ENCODE data around the gene SYAP1. TPM values are rescaled to one million over a fixed set of nuclear protein-coding genes. Genes with fewer than 3 reads are reported as not detected.
"Not testable (repeated sequence)": the region's sequence is repeated elsewhere in the genome, so short reads cannot be mapped to it uniquely, and the experiment has no call there.

SYAP1 gene
- total and polyA plus RNA-seq, 2 experiments from 2014 or later: 18.0 to 48.3 TPM

GRCh38 chrX:16714504-16714903 is 4.9 kb upstream of the SYAP1 start:
- ATAC-seq (no peak), DNase-seq (ENCODE audit: low spot score) (no peak)
- no peak overlapping the region for H3K27ac Mint-ChIP-seq
- peaks cover 6% of the 10 kb centered on the region for H3K27me3 Mint-ChIP-seq (ENCODE audit: insufficient read depth, low read depth, poor library complexity)
- no peak for TF ChIP-seq POLR2AphosphoS5 (IDR thresholded peaks at IDR 0.05; ENCODE audit: low read depth)
- no peak for TF ChIP-seq STAT1 (IDR thresholded peaks at IDR 0.05; ENCODE audit: unreplicated experiment)
- TF ChIP-seq CREB1 (CRISPR knock-in tag; IDR thresholded peaks at IDR 0.05; ENCODE audit: low read depth): no peak
- TF ChIP-seq NANOG (IDR thresholded peaks at IDR 0.05; ENCODE audit: borderline replicate concordance): no peak
- TF ChIP-seq, protein P1, sequence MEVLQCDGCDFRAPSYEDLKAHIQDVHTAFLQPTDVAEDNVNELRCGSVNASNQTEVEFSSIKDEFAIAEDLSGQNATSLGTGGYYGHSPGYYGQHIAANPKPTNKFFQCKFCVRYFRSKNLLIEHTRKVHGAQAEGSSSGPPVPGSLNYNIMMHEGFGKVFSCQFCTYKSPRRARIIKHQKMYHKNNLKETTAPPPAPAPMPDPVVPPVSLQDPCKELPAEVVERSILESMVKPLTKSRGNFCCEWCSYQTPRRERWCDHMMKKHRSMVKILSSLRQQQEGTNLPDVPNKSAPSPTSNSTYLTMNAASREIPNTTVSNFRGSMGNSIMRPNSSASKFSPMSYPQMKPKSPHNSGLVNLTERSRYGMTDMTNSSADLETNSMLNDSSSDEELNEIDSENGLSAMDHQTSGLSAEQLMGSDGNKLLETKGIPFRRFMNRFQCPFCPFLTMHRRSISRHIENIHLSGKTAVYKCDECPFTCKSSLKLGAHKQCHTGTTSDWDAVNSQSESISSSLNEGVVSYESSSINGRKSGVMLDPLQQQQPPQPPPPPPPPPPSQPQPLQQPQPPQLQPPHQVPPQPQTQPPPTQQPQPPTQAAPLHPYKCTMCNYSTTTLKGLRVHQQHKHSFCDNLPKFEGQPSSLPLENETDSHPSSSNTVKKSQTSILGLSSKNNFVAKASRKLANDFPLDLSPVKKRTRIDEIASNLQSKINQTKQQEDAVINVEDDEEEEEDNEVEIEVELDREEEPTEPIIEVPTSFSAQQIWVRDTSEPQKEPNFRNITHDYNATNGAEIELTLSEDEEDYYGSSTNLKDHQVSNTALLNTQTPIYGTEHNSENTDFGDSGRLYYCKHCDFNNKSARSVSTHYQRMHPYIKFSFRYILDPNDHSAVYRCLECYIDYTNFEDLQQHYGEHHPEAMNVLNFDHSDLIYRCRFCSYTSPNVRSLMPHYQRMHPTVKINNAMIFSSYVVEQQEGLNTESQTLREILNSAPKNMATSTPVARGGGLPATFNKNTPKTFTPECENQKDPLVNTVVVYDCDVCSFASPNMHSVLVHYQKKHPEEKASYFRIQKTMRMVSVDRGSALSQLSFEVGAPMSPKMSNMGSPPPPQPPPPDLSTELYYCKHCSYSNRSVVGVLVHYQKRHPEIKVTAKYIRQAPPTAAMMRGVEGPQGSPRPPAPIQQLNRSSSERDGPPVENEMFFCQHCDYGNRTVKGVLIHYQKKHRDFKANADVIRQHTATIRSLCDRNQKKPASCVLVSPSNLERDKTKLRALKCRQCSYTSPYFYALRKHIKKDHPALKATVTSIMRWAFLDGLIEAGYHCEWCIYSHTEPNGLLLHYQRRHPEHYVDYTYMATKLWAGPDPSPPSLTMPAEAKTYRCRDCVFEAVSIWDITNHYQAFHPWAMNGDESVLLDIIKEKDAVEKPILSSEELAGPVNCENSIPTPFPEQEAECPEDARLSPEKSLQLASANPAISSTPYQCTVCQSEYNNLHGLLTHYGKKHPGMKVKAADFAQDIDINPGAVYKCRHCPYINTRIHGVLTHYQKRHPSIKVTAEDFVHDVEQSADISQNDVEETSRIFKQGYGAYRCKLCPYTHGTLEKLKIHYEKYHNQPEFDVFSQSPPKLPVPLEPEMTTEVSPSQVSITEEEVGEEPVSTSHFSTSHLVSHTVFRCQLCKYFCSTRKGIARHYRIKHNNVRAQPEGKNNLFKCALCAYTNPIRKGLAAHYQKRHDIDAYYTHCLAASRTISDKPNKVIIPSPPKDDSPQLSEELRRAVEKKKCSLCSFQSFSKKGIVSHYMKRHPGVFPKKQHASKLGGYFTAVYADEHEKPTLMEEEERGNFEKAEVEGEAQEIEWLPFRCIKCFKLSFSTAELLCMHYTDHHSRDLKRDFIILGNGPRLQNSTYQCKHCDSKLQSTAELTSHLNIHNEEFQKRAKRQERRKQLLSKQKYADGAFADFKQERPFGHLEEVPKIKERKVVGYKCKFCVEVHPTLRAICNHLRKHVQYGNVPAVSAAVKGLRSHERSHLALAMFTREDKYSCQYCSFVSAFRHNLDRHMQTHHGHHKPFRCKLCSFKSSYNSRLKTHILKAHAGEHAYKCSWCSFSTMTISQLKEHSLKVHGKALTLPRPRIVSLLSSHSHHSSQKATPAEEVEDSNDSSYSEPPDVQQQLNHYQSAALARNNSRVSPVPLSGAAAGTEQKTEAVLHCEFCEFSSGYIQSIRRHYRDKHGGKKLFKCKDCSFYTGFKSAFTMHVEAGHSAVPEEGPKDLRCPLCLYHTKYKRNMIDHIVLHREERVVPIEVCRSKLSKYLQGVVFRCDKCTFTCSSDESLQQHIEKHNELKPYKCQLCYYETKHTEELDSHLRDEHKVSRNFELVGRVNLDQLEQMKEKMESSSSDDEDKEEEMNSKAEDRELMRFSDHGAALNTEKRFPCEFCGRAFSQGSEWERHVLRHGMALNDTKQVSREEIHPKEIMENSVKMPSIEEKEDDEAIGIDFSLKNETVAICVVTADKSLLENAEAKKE (CRISPR knock-in tag; IDR thresholded peaks at IDR 0.05): no peak
- TF ChIP-seq, protein P2, sequence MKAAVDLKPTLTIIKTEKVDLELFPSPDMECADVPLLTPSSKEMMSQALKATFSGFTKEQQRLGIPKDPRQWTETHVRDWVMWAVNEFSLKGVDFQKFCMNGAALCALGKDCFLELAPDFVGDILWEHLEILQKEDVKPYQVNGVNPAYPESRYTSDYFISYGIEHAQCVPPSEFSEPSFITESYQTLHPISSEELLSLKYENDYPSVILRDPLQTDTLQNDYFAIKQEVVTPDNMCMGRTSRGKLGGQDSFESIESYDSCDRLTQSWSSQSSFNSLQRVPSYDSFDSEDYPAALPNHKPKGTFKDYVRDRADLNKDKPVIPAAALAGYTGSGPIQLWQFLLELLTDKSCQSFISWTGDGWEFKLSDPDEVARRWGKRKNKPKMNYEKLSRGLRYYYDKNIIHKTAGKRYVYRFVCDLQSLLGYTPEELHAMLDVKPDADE (IDR thresholded peaks at IDR 0.05): no peak
- TF ChIP-seq ZNF331 (CRISPR knock-in tag; IDR thresholded peaks at IDR 0.05; ENCODE audit: low read depth): no peak
- no peak for TF ChIP-seq REST (IDR thresholded peaks at IDR 0.05; ENCODE audit: unreplicated experiment)
- no peak overlapping the region for H2AFZ ChIP-seq
- H3K4me1 Mint-ChIP-seq: peaks cover 7% of the 10 kb centered on the region; the same call in 2 of the 3 replicates
- H3K9me2 ChIP-seq (ENCODE audit: insufficient read depth): no peaks in the 10 kb centered on the region
- 0 out of 2 replicates have a peak, but pooled peaks cover 3% of the 10 kb centered on the region for H3K4me1 ChIP-seq (ENCODE audit: insufficient read depth)
- no peak overlapping the region for H3K4me3 ChIP-seq
- H3K36me3 ChIP-seq (ENCODE audit: insufficient read depth): no peaks in the 10 kb centered on the region
- no peaks in the 10 kb centered on the region; the same call in 2 of the 3 replicates for H3K9me3 Mint-ChIP-seq
- no peaks in the 10 kb centered on the region for H3F3A ChIP-seq (replicated peaks; ENCODE audit: low read depth)
- H3K36me3 Mint-ChIP-seq (ENCODE audit: low read depth): peaks cover 8% of the 10 kb centered on the region; the same call in 2 of the 3 replicates
- H4K20me1 ChIP-seq (replicated peaks; ENCODE audit: insufficient read depth): no peaks in the 10 kb centered on the region
- no peak overlapping the region for H3K4me3 Mint-ChIP-seq
- no peaks in the 10 kb centered on the region for H3K27me3 ChIP-seq (ENCODE audit: insufficient read depth)
- no peak overlapping the region for H3K4me2 ChIP-seq
- H3K79me2 ChIP-seq (replicated peaks; ENCODE audit: insufficient read depth): peaks cover 20% of the 10 kb centered on the region
- H3K27ac ChIP-seq (ENCODE audit: low read depth): no peak overlapping the region

GRCh38 chrX:16715638-16716037 is 3.8 kb upstream of the SYAP1 start:
- not testable (repeated sequence) for ATAC-seq; H3K4me3 ChIP-seq; H3K9me3 Mint-ChIP-seq; H3K27ac Mint-ChIP-seq; H3K27me3 ChIP-seq (ENCODE audit: insufficient read depth); H3K9me2 ChIP-seq (ENCODE audit: insufficient read depth); H3K27me3 Mint-ChIP-seq (ENCODE audit: insufficient read depth, low read depth, poor library complexity); H3K27ac ChIP-seq (ENCODE audit: low read depth); H3K4me3 Mint-ChIP-seq; H3K4me1 ChIP-seq (ENCODE audit: insufficient read depth); H2AFZ ChIP-seq; H4K20me1 ChIP-seq (replicated peaks; ENCODE audit: insufficient read depth); H3F3A ChIP-seq (replicated peaks; ENCODE audit: low read depth); H3K4me2 ChIP-seq; H3K36me3 Mint-ChIP-seq (ENCODE audit: low read depth); DNase-seq (ENCODE audit: low spot score); H3K36me3 ChIP-seq (ENCODE audit: insufficient read depth)
- peaks cover 24% of the 10 kb centered on the region for H3K79me2 ChIP-seq (replicated peaks; ENCODE audit: insufficient read depth)
- H3K4me1 Mint-ChIP-seq: peaks cover 13% of the 10 kb centered on the region; the same call in 2 of the 3 replicates
